NT2/D1 (cell line): ENCODE measurements around the gene PMVK.

Source experiments
- DNase-seq: peaks from one replicate; pipeline ENCODE4 v3.0.0-alpha.2; 2011; ENCODE audit warnings: low read depth, low spot score
- H3K27me3 ChIP-seq: 2 replicates; pipeline ENCODE4 v1.6.0; 2011; ENCODE audit warnings: mild to moderate bottlenecking; ENCODE audit not compliant: insufficient read length, insufficient read depth
- H3K36me3 ChIP-seq: 2 replicates; pipeline ENCODE4 v1.6.1; 2011; ENCODE audit warnings: mild to moderate bottlenecking, low read length, mixed read lengths; ENCODE audit not compliant: insufficient read depth, insufficient read length
- H3K4me1 ChIP-seq: 2 replicates; pipeline ENCODE4 v1.5.1; 2011; ENCODE audit not compliant: insufficient read depth, insufficient read length
- H3K4me3 ChIP-seq: 2 replicates; pipeline ENCODE4 v1.5.1; 2011; ENCODE audit warnings: low read depth; ENCODE audit not compliant: insufficient read length
- H3K9ac ChIP-seq: 2 replicates; pipeline ENCODE4 v1.6.0; 2011; ENCODE audit warnings: low read depth; ENCODE audit not compliant: insufficient read length
- H3K9me3 ChIP-seq: 2 replicates; pipeline ENCODE4 v1.5.1; 2011; ENCODE audit warnings: mild to moderate bottlenecking, low read length; ENCODE audit not compliant: insufficient read depth
- SUZ12 ChIP-seq: IDR thresholded peaks from 2 replicates; pipeline ENCODE4 v1.6.1; 2011; ENCODE audit not compliant: insufficient read length, insufficient read depth; ENCODE audit errors: extremely low read depth
- YY1 ChIP-seq: IDR thresholded peaks from 2 replicates; pipeline ENCODE4 v1.6.1; 2011; ENCODE audit not compliant: insufficient read length, insufficient read depth
- ZNF274 ChIP-seq: IDR thresholded peaks from 2 replicates; pipeline ENCODE4 v1.6.1; 2011; ENCODE audit warnings: mild to moderate bottlenecking, low read depth, low read length

Gene PMVK

DNA sequence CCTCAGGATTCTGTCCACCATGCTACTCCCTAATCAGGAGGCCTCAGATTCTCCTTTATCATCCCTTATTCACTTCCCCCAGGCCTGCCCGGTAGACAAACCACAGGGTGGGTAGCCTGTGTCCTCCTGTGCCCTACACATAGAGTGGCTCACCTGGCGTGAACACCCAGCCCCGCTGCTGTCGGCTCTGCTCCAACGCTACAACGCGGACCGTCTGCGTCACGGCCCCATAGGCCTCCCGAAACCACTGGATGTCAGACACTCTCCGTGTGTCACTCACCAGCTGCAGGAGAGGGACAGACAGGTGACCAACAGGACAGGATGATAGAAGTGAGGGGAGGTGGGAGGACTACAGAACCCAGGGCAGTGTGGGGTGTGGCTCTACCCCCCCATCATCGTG lies 10.3 kb downstream of the PMVK start:
- TF ChIP-seq YY1 = no peak
- no peak for TF ChIP-seq SUZ12
- no peak for TF ChIP-seq ZNF274
- DNase-seq = no peak
- Histone ChIP-seq H3K9ac (no peak overlapping the region), H3K27me3 (no peaks in the 10 kb centered on the region), H3K36me3 (peaks cover 54% of the 10 kb centered on the region), H3K4me1 (no peaks in the 10 kb centered on the region), H3K9me3 (no peaks in the 10 kb centered on the region), H3K4me3 (no peak overlapping the region)

DNA sequence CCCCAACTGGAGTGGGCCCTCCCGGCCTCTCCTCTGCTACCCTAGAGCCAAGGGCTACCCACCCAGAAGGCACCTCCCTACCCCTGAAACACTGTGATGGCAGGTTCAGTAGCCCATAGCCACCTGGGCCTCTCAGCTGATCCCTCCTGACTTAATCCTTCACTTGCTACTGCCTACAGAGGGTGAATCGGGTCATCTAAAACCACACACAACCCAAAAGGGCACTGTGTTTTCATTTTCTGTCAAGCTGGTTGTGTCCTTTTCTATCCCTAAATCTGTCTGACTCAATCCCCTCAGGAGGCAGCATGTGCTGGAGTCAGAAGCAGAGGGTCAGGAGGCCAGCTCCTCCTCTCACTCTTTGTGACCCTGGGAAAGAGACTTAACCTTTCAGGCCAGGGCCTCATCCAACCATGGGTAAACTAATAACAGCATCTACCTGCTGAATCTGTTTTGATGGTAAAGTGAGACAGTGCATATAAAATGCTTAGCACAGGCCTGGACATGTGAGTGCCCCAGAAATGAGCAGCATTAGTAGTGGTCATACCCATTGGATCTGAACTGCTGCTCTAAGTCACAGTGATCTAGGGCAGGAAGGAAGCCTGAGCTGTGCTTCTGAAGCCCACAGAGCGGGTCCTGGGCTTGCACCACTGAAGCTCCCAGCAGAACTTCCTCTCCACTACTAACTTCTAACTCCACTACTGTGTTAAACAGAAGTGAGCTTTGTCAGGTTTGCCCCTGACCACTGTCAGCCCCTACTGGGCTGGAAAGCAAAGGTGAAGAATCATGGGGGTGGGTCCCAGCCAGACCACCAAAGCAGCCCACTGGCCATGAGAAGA lies 11.0 kb downstream of the PMVK start:
- DNase-seq = no peak
- Histone ChIP-seq H3K36me3 (peaks cover 54% of the 10 kb centered on the region), H3K9ac (no peak overlapping the region), H3K4me3 (no peak overlapping the region), H3K27me3 (no peaks in the 10 kb centered on the region), H3K9me3 (no peaks in the 10 kb centered on the region), H3K4me1 (no peaks in the 10 kb centered on the region)
- no peak for TF ChIP-seq YY1
- TF ChIP-seq ZNF274 = no peak
- TF ChIP-seq SUZ12 = no peak

DNA sequence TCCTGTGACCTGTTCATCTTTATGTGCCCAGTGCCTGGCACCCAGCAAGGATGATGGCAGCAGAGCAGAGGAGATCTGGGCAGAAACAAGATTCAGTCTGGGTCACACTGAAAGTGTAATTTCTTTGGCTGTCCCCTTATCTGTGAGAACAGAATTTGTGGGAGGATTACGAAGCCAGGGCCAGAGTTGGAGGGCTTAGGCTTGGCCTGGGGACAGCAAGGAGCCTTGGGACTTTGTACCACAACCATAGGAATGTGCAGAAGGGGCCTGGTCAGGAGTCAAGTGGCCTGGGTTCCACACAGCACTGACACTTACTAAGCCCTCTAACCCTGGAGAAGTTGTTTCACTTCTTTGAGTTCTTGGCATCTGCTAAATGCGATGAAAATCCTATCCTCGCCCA lies 12.8 kb downstream of the PMVK start:
- TF ChIP-seq SUZ12 (no peak), YY1 (no peak), ZNF274 (no peak)
- H3K9me3 ChIP-seq = no peaks in the 10 kb centered on the region
- H3K36me3 ChIP-seq = peaks cover 50% of the 10 kb centered on the region
- H3K27me3 ChIP-seq = no peaks in the 10 kb centered on the region
- no peak for DNase-seq
- H3K4me1 ChIP-seq = no peaks in the 10 kb centered on the region
- no peak overlapping the region for H3K9ac ChIP-seq
- H3K4me3 ChIP-seq = no peak overlapping the region

DNA sequence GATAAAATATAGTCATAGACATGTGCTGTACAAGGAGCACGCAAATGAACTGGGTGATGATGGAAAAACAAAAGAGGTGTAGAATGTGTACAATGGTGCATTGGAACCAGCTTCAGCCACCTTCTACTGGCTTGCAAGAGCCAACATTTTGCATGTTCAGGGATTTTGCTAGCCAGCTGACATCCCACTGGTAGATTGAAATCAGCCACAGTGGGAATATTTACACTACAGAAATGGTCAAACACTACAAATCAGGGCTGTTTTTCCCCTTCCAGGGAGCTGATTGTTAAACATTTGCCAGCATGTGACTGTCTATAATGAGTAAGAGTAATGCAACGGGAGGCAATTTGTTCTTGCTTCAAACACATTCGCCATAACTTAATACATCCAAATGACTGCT lies 23.2 kb downstream of the PMVK start:
- TF ChIP-seq YY1 = no peak
- no peak for TF ChIP-seq ZNF274
- TF ChIP-seq SUZ12 = no peak

GRCh38 chr1:154912755-154913154 lies 23.8 kb downstream of the PMVK start:
- Histone ChIP-seq H3K36me3 (no peaks in the 10 kb centered on the region), H3K9ac (no peak overlapping the region), H3K9me3 (peaks cover 21% of the 10 kb centered on the region), H3K27me3 (no peaks in the 10 kb centered on the region), H3K4me1 (no peaks in the 10 kb centered on the region), H3K4me3 (no peak overlapping the region)
- TF ChIP-seq SUZ12 (no peak), ZNF274 (no peak), YY1 (no peak)
- DNase-seq = no peak

More for the DNA sequence above, 23.2 kb downstream of the PMVK start:
- DNase-seq = no peak
- no peaks in the 10 kb centered on the region for H3K36me3 ChIP-seq
- H3K9ac ChIP-seq = no peak overlapping the region
- H3K27me3 ChIP-seq = no peaks in the 10 kb centered on the region
- no peak overlapping the region for H3K4me3 ChIP-seq
- peaks cover 15% of the 10 kb centered on the region for H3K9me3 ChIP-seq
- no peaks in the 10 kb centered on the region for H3K4me1 ChIP-seq

DNA sequence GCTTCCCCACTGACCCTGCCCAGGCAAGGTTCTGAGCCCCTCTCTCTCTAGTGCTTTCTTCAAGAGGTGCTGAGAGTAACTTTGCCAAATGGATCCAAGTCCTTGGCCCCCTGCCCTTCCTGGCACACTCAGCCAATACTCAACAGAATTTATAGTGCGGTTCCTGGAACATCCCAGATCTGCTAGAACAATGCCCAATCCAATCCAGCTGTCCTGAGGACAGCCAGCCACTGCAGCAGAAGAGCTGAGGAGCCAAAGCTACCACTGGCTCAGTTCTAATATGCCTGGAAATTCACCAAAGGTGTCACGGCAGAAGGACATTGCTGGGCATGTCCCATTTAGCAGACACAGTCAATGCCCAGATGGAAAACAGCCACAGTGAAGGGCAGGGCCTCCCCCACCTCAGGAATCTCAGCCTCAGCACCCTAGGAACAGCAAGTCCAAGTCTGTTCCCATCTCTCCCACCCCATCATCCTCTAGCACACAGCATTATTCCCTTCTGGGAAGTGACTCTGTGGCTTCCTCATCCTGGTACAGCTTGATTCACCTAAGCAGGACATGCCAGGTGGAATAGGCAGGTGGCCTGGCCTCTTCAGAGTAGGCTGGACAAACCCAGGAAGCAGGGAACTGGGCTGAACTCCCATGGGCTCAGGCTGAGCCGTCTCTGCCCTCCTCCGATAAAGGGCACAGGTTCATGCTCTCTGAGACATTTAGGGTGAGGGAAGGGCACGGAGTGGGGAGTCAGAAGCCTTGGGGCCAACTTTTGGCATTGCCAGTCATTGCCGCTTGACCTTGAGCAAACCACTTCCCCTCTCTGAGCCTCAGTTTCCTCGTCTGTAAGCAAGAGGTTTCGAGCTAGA lies 24.6 kb downstream of the PMVK start:
- H3K9me3 ChIP-seq = peaks cover 28% of the 10 kb centered on the region
- no peak overlapping the region for H3K4me3 ChIP-seq
- H3K27me3 ChIP-seq = no peaks in the 10 kb centered on the region
- no peak overlapping the region for H3K9ac ChIP-seq
- no peaks in the 10 kb centered on the region for H3K36me3 ChIP-seq
- no peaks in the 10 kb centered on the region for H3K4me1 ChIP-seq
- no peak for DNase-seq
- no peak for TF ChIP-seq ZNF274
- TF ChIP-seq YY1 = no peak
- TF ChIP-seq SUZ12 = no peak

DNA sequence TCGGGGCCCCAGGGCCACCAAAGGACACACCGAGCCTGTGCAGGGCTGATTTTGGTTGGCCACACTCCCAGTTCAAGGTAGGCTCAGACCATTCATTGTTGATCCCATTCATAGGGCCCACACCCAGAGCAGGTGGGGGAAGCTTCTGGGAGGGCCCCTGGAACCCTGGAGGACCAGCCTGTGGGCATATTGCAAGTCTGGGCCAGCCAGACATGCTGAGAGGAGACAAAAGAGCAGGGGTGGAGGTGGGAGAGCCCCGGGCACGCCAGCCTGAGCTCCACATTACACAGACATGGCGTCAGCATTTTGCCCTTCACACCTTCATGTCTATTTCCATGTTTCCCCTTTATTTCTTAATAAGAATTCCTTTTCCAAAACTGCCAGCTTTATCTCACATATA lies 25.7 kb downstream of the PMVK start:
- TF ChIP-seq YY1 (no peak), SUZ12 (no peak), ZNF274 (no peak)
- peaks cover 31% of the 10 kb centered on the region for H3K9me3 ChIP-seq
- no peaks in the 10 kb centered on the region for H3K4me1 ChIP-seq
- no peak overlapping the region for H3K9ac ChIP-seq
- DNase-seq = no peak
- no peak overlapping the region for H3K4me3 ChIP-seq
- H3K36me3 ChIP-seq = no peaks in the 10 kb centered on the region
- no peaks in the 10 kb centered on the region for H3K27me3 ChIP-seq
